ENCODE data around the gene PFN1.

Gene PFN1

GRCh38 chr17:4987767-4988567, 39.6 kb upstream of the PFN1 start:
- TF ChIP-seq CTCF (IDR thresholded peaks at IDR 0.05; ENCODE audit: low read length) (no peak), EZH2 (optimal IDR thresholded peaks at IDR 0.05; ENCODE audit: low read depth, low read length) (no peak), EZH2phosphoT487 (IDR thresholded peaks at IDR 0.05; ENCODE audit: low read length) (no peak)
- peaks cover 14% of the 10 kb centered on the region; the same call in 1 of the 2 replicates for H3K79me2 ChIP-seq (ENCODE audit: low read length)
- H3K36me3 ChIP-seq (replicated peaks; ENCODE audit: insufficient read depth, low read length): no peaks in the 10 kb centered on the region
- H3K4me1 ChIP-seq (ENCODE audit: low read length): peaks cover 16% of the 10 kb centered on the region; the same call in 1 of the 2 replicates
- peak overlapping the region; percentile 96 for H2AFZ ChIP-seq (ENCODE audit: low read length)
- H3K9ac ChIP-seq (ENCODE audit: low read length): peak overlapping the region; percentile 83
- H3K4me3 ChIP-seq (ENCODE audit: low read length): peak overlapping the region; percentile 92
- no peak for DNase-seq
- peak overlapping the region; percentile 98 for H3K4me2 ChIP-seq (ENCODE audit: low read depth, low read length)
- H3K9me3 ChIP-seq (replicated peaks; ENCODE audit: insufficient read depth, low read length): no peaks in the 10 kb centered on the region
- no peaks in the 10 kb centered on the region for H4K20me1 ChIP-seq (ENCODE audit: insufficient read depth, low read length)
- peak overlapping the region; percentile 41; the same call in 1 of the 2 replicates for H3K27ac ChIP-seq (ENCODE audit: low read length)
- H3F3A ChIP-seq (ENCODE audit: insufficient read depth, low read length): 0 out of 2 replicates have a peak, but pooled peaks cover 5% of the 10 kb centered on the region
- H3K9me2 ChIP-seq (replicated peaks; ENCODE audit: insufficient read depth, low read length): no peaks in the 10 kb centered on the region
- H3K27me3 ChIP-seq (replicated peaks; ENCODE audit: insufficient read depth, low read length): no peaks in the 10 kb centered on the region

DNA sequence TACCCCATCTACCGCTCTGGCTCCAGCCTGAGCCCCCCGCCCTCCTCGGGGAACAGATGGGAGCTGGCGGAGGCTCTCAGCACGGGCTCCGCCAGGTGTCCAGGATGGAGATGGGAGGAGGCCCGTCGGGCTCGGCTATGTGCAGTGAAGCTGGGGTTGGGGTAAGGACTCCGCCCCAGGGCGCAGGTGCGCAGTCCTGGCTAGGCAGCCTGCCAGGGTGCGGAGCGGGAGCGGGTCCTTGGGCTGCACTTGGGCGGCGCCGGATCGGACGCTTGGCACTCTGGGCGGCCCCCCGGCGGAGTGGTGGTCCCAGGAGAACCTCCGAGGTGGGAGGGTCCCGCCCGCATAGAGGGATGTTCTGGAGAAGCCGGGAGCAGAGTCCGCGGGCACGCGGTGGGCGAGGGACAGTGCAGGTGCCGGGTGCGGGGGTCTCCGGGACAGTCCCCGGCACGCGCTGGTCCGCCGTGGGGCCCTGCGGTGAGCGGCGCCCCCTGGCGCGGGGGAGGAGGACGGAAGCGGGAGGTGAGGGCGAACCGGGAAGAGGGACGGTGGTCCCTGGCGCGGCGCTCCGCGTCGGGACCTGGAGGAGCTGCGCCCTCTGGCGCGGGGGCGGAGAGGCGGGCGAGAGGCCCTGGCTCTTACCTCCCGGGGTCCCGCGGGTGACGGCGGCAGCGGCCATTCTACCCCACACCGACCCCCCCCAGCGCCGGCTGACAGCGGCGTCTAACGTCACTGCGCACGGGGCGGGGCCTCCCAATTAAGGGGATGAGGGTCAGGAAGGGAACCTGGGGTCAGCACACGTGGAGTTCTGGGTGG, 38.8 kb upstream of the PFN1 start, which contains the start of gene CAMTA2:
TSS of gene CAMTA2 (minus strand) at position 725 of the 816 bp plus-strand sequence. CDS start 1,453 bp downstream, outside the sequence.
- Histone ChIP-seq H3K27me3 (replicated peaks; ENCODE audit: insufficient read depth, low read length) (no peaks in the 10 kb centered on the region), H3K4me3 (ENCODE audit: low read length) (peak within 1 kb of the TSS; percentile 92), H3K9me3 (replicated peaks; ENCODE audit: insufficient read depth, low read length) (no peaks in the 10 kb centered on the region), H3K9ac (ENCODE audit: low read length) (peak within 1 kb of the TSS; percentile 83), H3K4me2 (ENCODE audit: low read depth, low read length) (peak within 1 kb of the TSS; percentile 98), H3K79me2 (ENCODE audit: low read length) (peaks cover 14% of the 10 kb centered on the region; the same call in 1 of the 2 replicates), H2AFZ (ENCODE audit: low read length) (peak within 1 kb of the TSS; percentile 96), H3F3A (ENCODE audit: insufficient read depth, low read length) (0 out of 2 replicates have a peak, but pooled peaks cover 5% of the 10 kb centered on the region), H4K20me1 (ENCODE audit: insufficient read depth, low read length) (no peaks in the 10 kb centered on the region), H3K36me3 (replicated peaks; ENCODE audit: insufficient read depth, low read length) (no peaks in the 10 kb centered on the region), H3K4me1 (ENCODE audit: low read length) (peaks cover 16% of the 10 kb centered on the region; the same call in 1 of the 2 replicates), H3K9me2 (replicated peaks; ENCODE audit: insufficient read depth, low read length) (no peaks in the 10 kb centered on the region), H3K27ac (ENCODE audit: low read length) (peak within 1 kb of the TSS; percentile 41; the same call in 1 of the 2 replicates)
- peak; percentile 75 for DNase-seq
- no peak for TF ChIP-seq EZH2 (optimal IDR thresholded peaks at IDR 0.05; ENCODE audit: low read depth, low read length)
- TF ChIP-seq CTCF (IDR thresholded peaks at IDR 0.05; ENCODE audit: low read length): peak; percentile 69
- TF ChIP-seq EZH2phosphoT487 (IDR thresholded peaks at IDR 0.05; ENCODE audit: low read length): no peak

GRCh38 chr17:4986403-4986802, 38.1 kb upstream of the PFN1 start:
- Histone ChIP-seq H3K9ac (ENCODE audit: low read length) (peak overlapping the region; percentile 83; the same call in 1 of the 2 replicates), H3K4me2 (ENCODE audit: low read depth, low read length) (peak overlapping the region; percentile 98), H4K20me1 (ENCODE audit: insufficient read depth, low read length) (no peaks in the 10 kb centered on the region), H3F3A (ENCODE audit: insufficient read depth, low read length) (0 out of 2 replicates have a peak, but pooled peaks cover 3% of the 10 kb centered on the region), H3K27ac (ENCODE audit: low read length) (no peak overlapping the region), H3K9me2 (replicated peaks; ENCODE audit: insufficient read depth, low read length) (no peaks in the 10 kb centered on the region), H3K4me3 (ENCODE audit: low read length) (peak overlapping the region; percentile 92), H3K79me2 (ENCODE audit: low read length) (peaks cover 14% of the 10 kb centered on the region; the same call in 1 of the 2 replicates), H3K9me3 (replicated peaks; ENCODE audit: insufficient read depth, low read length) (no peaks in the 10 kb centered on the region), H3K27me3 (replicated peaks; ENCODE audit: insufficient read depth, low read length) (no peaks in the 10 kb centered on the region), H3K36me3 (replicated peaks; ENCODE audit: insufficient read depth, low read length) (no peaks in the 10 kb centered on the region), H2AFZ (ENCODE audit: low read length) (peak overlapping the region; percentile 96; the same call in 1 of the 2 replicates), H3K4me1 (ENCODE audit: low read length) (peaks cover 16% of the 10 kb centered on the region; the same call in 1 of the 2 replicates)
- TF ChIP-seq EZH2phosphoT487 (IDR thresholded peaks at IDR 0.05; ENCODE audit: low read length) (no peak), CTCF (IDR thresholded peaks at IDR 0.05; ENCODE audit: low read length) (no peak), EZH2 (optimal IDR thresholded peaks at IDR 0.05; ENCODE audit: low read depth, low read length) (no peak)
- DNase-seq: no peak

Data from MM.1S (cell line).